Nephron (organoid): ENCODE measurements around the gene LZTS3.

Source experiments
- H3K27ac Mint-ChIP-seq, 3 experiments: 2 replicates each; pipeline ENCODE4 v1.8.0; 2020; ENCODE audit warnings: mixed read lengths in 3 of 3, mild to moderate bottlenecking in 2 of 3, moderate library complexity in 1 of 3
- H3K27me3 Mint-ChIP-seq: 2 replicates; pipeline ENCODE4 v1.8.0; 2021; ENCODE audit warnings: low read depth, mild to moderate bottlenecking, moderate library complexity, mixed read lengths
- H3K36me3 Mint-ChIP-seq: 2 replicates; pipeline ENCODE4 v1.8.0; 2020; ENCODE audit warnings: low read depth, mixed read lengths
- H3K4me1 Mint-ChIP-seq: 2 replicates; pipeline ENCODE4 v1.8.0; 2020; ENCODE audit warnings: mixed read lengths
- H3K4me3 Mint-ChIP-seq, 3 experiments: 2 replicates each; pipeline ENCODE4 v1.8.0; 2020; ENCODE audit warnings: mild to moderate bottlenecking in 3 of 3, mixed read lengths in 3 of 3, moderate library complexity in 2 of 3
- H3K9me3 Mint-ChIP-seq: 2 replicates; pipeline ENCODE4 v1.8.0; 2020; ENCODE audit warnings: mixed read lengths
- TF ChIP-seq, protein P1 (sequence below), 3 experiments: fragments of 200-600 bp; sonication (generic); IDR thresholded peaks; one replicate each; pipeline ENCODE4 v1.5.0; 2021; ENCODE audit warnings: antibody characterized with exemption in 3 of 3; ENCODE audit not compliant: unreplicated experiment in 3 of 3

LZTS3 gene

DNA sequence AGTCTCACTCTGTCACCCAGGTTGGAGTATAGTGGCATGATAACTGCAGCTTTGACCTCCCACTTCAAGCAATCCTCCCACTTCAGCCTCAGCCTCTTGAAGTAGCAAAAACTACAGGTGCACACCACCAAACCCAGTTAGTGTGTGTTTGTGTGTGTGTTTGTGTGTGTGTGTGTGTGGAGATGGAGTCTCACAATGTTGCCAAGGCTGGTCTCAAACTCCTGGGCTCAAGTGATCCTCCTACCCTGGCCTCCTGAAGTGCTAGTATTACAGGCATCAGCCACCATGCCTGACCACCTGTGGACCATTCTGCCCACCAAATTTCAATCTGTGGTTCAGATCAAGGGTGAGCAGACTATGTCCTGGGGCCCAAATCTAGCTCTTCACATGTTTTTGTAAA lies 22.4 kb downstream of the LZTS3 start:
- Mint-ChIP-seq H3K27me3 (no peaks in the 10 kb centered on the region), H3K4me3 (no peak overlapping the region), H3K4me1 (peaks cover 4% of the 10 kb centered on the region), H3K36me3 (peaks cover 43% of the 10 kb centered on the region), H3K9me3 (no peaks in the 10 kb centered on the region), H3K27ac (no peak overlapping the region)
- TF ChIP-seq, protein P1, sequence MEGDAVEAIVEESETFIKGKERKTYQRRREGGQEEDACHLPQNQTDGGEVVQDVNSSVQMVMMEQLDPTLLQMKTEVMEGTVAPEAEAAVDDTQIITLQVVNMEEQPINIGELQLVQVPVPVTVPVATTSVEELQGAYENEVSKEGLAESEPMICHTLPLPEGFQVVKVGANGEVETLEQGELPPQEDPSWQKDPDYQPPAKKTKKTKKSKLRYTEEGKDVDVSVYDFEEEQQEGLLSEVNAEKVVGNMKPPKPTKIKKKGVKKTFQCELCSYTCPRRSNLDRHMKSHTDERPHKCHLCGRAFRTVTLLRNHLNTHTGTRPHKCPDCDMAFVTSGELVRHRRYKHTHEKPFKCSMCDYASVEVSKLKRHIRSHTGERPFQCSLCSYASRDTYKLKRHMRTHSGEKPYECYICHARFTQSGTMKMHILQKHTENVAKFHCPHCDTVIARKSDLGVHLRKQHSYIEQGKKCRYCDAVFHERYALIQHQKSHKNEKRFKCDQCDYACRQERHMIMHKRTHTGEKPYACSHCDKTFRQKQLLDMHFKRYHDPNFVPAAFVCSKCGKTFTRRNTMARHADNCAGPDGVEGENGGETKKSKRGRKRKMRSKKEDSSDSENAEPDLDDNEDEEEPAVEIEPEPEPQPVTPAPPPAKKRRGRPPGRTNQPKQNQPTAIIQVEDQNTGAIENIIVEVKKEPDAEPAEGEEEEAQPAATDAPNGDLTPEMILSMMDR (IDR thresholded peaks at IDR 0.05; ENCODE audit: unreplicated experiment in 3 of 3) = no peak

DNA sequence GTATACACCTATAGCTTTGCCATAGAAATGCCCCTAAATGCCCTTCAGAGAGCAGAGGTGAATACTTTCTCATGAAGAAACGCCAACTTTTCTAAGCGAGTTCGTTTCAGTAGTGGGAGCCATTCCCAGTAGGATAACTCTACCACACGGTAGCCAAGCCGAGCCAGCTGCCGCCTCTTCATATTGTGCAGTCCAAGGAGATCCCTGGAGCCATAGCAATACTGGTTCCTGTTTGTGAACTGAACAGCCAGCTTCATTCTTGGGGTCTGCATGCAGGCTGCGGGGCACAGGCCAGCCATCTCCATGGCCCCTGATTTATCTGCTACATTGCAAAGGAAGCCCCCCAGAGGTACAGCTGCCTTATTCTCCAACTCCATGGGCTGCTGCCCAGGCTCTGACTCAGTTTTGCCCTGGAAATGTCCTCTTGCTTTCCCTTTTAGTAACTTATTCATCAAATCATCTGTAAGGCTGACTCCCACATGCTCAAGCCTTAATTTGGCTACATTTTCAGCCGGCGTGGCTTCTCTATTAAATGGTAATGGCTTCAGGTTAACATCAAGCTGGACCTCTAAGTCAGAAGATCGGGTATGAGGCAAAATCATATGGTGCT lies 26.5 kb downstream of the LZTS3 start:
- Mint-ChIP-seq H3K27me3 (no peaks in the 10 kb centered on the region), H3K4me3 (no peak overlapping the region), H3K27ac (no peak overlapping the region), H3K4me1 (no peaks in the 10 kb centered on the region), H3K9me3 (peaks cover 8% of the 10 kb centered on the region), H3K36me3 (peaks cover 52% of the 10 kb centered on the region)
- TF ChIP-seq, protein P1 (IDR thresholded peaks at IDR 0.05; ENCODE audit: unreplicated experiment in 3 of 3) = no peak

DNA sequence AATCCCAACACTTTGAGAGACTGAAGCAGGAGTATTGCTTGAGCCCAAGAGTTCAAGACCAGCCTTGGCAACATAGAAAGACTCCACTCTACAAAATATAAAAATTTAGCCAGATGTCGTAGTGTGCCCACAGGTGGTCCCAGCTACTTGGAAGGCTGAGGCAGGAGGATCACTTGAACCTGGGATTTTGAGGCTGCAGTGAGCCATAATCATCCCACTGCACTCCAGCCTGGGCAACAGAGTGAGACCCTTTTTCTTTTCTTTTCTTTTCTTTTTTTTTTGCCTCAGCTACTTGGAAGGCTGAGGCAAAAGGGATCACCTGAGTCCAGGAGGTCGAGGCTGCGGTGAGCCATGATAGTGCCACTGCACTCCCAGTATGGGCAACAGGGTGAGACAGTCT lies 31.6 kb downstream of the LZTS3 start:
- no peak overlapping the region for H3K27ac Mint-ChIP-seq
- TF ChIP-seq, protein P1 (IDR thresholded peaks at IDR 0.05; ENCODE audit: unreplicated experiment in 3 of 3) = no peak
- no peak overlapping the region for H3K4me3 Mint-ChIP-seq
- no peaks in the 10 kb centered on the region for H3K27me3 Mint-ChIP-seq
- peaks cover 8% of the 10 kb centered on the region for H3K9me3 Mint-ChIP-seq
- H3K36me3 Mint-ChIP-seq = peaks cover 49% of the 10 kb centered on the region
- no peaks in the 10 kb centered on the region for H3K4me1 Mint-ChIP-seq

DNA sequence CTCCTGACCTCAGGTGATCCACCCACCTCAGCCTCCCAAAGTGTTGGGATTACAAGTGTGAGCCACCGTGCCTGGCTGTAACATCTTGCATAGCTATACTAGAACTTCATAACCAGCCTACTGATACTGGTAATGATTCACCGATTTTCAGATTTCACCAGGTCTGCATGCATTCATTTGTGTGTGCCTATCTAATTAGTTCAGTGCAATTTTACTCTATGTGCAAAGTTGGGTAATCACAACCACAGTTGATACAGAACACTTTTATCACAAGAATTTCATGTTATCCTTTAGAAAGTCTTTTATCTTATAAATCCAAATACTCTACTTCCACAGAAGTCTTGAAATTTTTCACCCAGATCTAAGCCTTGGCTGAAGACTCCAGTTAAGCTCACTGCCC lies 35.9 kb downstream of the LZTS3 start:
- Mint-ChIP-seq H3K27ac (no peak overlapping the region), H3K9me3 (no peaks in the 10 kb centered on the region), H3K4me3 (no peak overlapping the region), H3K4me1 (no peaks in the 10 kb centered on the region), H3K27me3 (no peaks in the 10 kb centered on the region), H3K36me3 (peaks cover 24% of the 10 kb centered on the region)
- TF ChIP-seq, protein P1 (IDR thresholded peaks at IDR 0.05; ENCODE audit: unreplicated experiment in 3 of 3) = no peak

DNA sequence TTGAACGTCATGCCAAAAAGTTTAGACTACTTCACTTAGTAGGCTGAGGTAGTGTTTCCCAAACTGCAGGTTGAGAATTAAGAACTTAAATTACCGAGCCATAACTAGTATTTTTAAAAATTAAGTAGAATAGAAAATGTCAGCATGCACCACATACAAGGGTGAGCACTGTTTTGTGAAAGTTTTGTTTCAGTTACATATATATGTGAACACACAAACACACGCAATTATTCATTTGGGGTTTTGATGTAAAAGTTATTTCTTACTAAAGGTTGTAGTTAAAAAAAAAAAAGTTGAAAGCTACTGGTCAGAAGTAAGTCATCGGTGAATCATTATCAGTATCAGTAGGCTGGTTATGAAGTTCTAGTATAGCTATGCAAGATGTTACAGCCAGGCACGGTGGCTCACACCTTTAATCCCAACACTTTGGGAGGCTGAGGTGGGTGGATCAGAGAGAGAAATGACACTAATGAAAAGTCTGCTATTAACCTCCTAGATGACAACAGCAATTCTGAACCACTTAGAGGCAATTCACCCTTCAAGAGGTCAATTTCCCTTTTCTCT lies 37.8 kb downstream of the LZTS3 start:
- H3K4me3 Mint-ChIP-seq = no peak overlapping the region
- H3K9me3 Mint-ChIP-seq = no peaks in the 10 kb centered on the region
- peaks cover 22% of the 10 kb centered on the region for H3K36me3 Mint-ChIP-seq
- no peak overlapping the region for H3K27ac Mint-ChIP-seq
- no peaks in the 10 kb centered on the region for H3K4me1 Mint-ChIP-seq
- TF ChIP-seq, protein P1 (IDR thresholded peaks at IDR 0.05; ENCODE audit: unreplicated experiment in 3 of 3) = no peak
- H3K27me3 Mint-ChIP-seq = no peaks in the 10 kb centered on the region

DNA sequence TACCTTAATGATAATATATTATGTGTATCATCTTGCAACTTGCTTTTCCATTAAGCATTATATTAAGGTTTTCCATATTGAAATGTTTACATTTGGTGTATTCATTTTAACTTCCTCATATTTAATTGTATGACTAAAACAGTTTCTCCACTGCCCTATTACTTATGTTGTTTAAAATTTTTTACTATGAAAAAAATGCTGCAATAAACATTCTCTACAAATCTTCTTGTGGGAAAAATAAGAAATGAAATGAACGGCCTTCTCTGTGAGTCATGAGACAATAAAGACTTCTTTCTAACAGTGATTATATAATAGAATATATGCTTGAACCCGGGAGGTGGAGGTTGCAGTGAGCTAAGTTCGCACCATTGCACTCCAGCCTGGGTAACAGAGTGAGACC lies 39.2 kb downstream of the LZTS3 start:
- peaks cover 23% of the 10 kb centered on the region for H3K36me3 Mint-ChIP-seq
- no peaks in the 10 kb centered on the region for H3K27me3 Mint-ChIP-seq
- H3K4me3 Mint-ChIP-seq = no peak overlapping the region
- no peaks in the 10 kb centered on the region for H3K4me1 Mint-ChIP-seq
- H3K9me3 Mint-ChIP-seq = peaks cover 4% of the 10 kb centered on the region
- no peak overlapping the region for H3K27ac Mint-ChIP-seq
- TF ChIP-seq, protein P1 (IDR thresholded peaks at IDR 0.05; ENCODE audit: unreplicated experiment in 3 of 3) = no peak
